Measurements from ENCODE around the gene ERC2.

The ERC2 gene

GRCh38 chr3:55484191-55484689 lies 984.0 kb downstream of the ERC2 start:
- no peak for TF ChIP-seq CTCF (IDR thresholded peaks at IDR 0.05; ENCODE audit: extremely low read depth, missing control alignments)
- no peak for DNase-seq (ENCODE audit: low spot score)

GRCh38 chr3:55483196-55484095 lies 984.8 kb downstream of the ERC2 start:
- DNase-seq (ENCODE audit: low spot score): no peak
- no peak for TF ChIP-seq CTCF (IDR thresholded peaks at IDR 0.05; ENCODE audit: extremely low read depth, missing control alignments)

GRCh38 chr3:55482496-55483195 lies 985.6 kb downstream of the ERC2 start:
- no peak for TF ChIP-seq CTCF (IDR thresholded peaks at IDR 0.05; ENCODE audit: extremely low read depth, missing control alignments)

GRCh38 chr3:55481744-55482495 lies 986.3 kb downstream of the ERC2 start:
- no peak for DNase-seq (ENCODE audit: low spot score)

More at GRCh38 chr3:55482496-55483195, 985.6 kb downstream of the ERC2 start:
- no peak for DNase-seq (ENCODE audit: low spot score)

GRCh38 chr3:55480911-55481743 lies 987.1 kb downstream of the ERC2 start:
- DNase-seq (ENCODE audit: low spot score): no peak
- no peak for TF ChIP-seq CTCF (IDR thresholded peaks at IDR 0.05; ENCODE audit: extremely low read depth, missing control alignments)

More at GRCh38 chr3:55481744-55482495, 986.3 kb downstream of the ERC2 start:
- TF ChIP-seq CTCF (IDR thresholded peaks at IDR 0.05; ENCODE audit: extremely low read depth, missing control alignments): no peak
